ENCODE results near the gene PPP3CB. TPM values are rescaled to one million over a fixed set of nuclear protein-coding genes. Genes with fewer than 3 reads are reported as not detected.

PPP3CB gene
- total and polyA plus RNA-seq, 2 donors (not counting 1 experiment from before 2014, with no cell fraction given) = 15.9 to 51.2 TPM

- no peak overlapping the region for H3K4me3 ChIP-seq (ENCODE audit: control extremely low read depth in 1 of 5, extremely low read depth in 1 of 5, insufficient read depth in 1 of 5, low read depth in 2 of 5, low read length in 4 of 5)
- Mint-ChIP-seq H3K27ac (no peak overlapping the region), H3K4me3 (no peak overlapping the region), H3K4me1 (no peaks in the 10 kb centered on the region), H3K27me3 (no peaks in the 10 kb centered on the region), H3K9me3 (ENCODE audit: insufficient read depth) (no peaks in the 10 kb centered on the region)
- CTCF ChIA-PET = interaction anchor here (3.2 kb wide), 1 partner anchor 109 kb away, joined by 16 read pairs; no protein-coding TSS in a partner anchor
- TF ChIP-seq CTCF (IDR thresholded peaks at IDR 0.05) = no peak
- POLR2A ChIA-PET = no interaction called here
- ATAC-seq (ENCODE audit: low read depth) (no peak), DNase-seq (no peak)
- no peaks in the 10 kb centered on the region for H3K4me1 ChIP-seq (ENCODE audit: control insufficient read depth in 2 of 2, insufficient read depth in 2 of 2, low read length in 2 of 2)
- H3K9me3 ChIP-seq (ENCODE audit: control extremely low read depth in 1 of 3, control insufficient read depth in 2 of 3, insufficient read depth in 1 of 3, low read length in 2 of 3) = no peaks in the 10 kb centered on the region
- intact Hi-C loops (cut with micrococcal nuclease) = no loop called here
- no peaks in the 10 kb centered on the region for H3K36me3 ChIP-seq (replicated peaks in 1 of 2; ENCODE audit: control extremely low read depth in 1 of 2, control insufficient read depth in 1 of 2, extremely low read depth in 1 of 2, insufficient read depth in 2 of 2, low read length in 1 of 2)
- H3K27ac ChIP-seq (ENCODE audit: low read length in 2 of 2) = no peak overlapping the region
- no peak overlapping the region for H3K4me2 ChIP-seq (replicated peaks; ENCODE audit: low read depth, low read length, poor library complexity, severe bottlenecking)
- H4K20me1 ChIP-seq (ENCODE audit: control insufficient read depth, insufficient read depth, low read length, poor library complexity, severe bottlenecking) = no peaks in the 10 kb centered on the region
- no peaks in the 10 kb centered on the region for H3K79me2 ChIP-seq (ENCODE audit: control insufficient read depth, insufficient read depth, low read length)
- WGBS (ENCODE audit: insufficient coverage) = no CpG with 5 or more reads among the region's 1 CpG
- no peak overlapping the region for H2AFZ ChIP-seq (ENCODE audit: insufficient read depth, low read depth, low read length, poor library complexity, severe bottlenecking)
- no peaks in the 10 kb centered on the region for H3K27me3 ChIP-seq (replicated peaks in 1 of 4; ENCODE audit: control extremely low read depth in 1 of 4, control insufficient read depth in 3 of 4, insufficient read depth in 4 of 4, low read length in 3 of 4)
- no peak overlapping the region for H3K9ac ChIP-seq (ENCODE audit: low read length)
Measured at GRCh38 chr10:73534857-73535256, 39.0 kb upstream of the PPP3CB start.

- Mint-ChIP-seq H3K4me1 (no peaks in the 10 kb centered on the region), H3K27me3 (no peaks in the 10 kb centered on the region), H3K27ac (no peak overlapping the region), H3K4me3 (no peak overlapping the region), H3K9me3 (ENCODE audit: insufficient read depth) (no peaks in the 10 kb centered on the region)
- ATAC-seq (ENCODE audit: low read depth) (peak; percentile 88), DNase-seq (peak; percentile 79)
- ChIA-PET CTCF (interaction anchor here (0.5 to 6.5 kb wide), 21 partner anchors 8 to 411 kb away, joined by 3 to 191 read pairs (median 4); partner anchors contain the start of genes MYOZ1 and USP54), POLR2A (no interaction called here)
- no peak overlapping the region for H3K4me3 ChIP-seq (ENCODE audit: control extremely low read depth in 1 of 5, extremely low read depth in 1 of 5, insufficient read depth in 1 of 5, low read depth in 2 of 5, low read length in 4 of 5)
- H4K20me1 ChIP-seq (ENCODE audit: control insufficient read depth, insufficient read depth, low read length, poor library complexity, severe bottlenecking) = no peaks in the 10 kb centered on the region
- no peak overlapping the region for H3K27ac ChIP-seq (ENCODE audit: low read length in 2 of 2)
- 100% methylated on average over 4 of the region's 5 CpGs for WGBS (ENCODE audit: insufficient coverage)
- H3K9ac ChIP-seq (ENCODE audit: low read length) = no peak overlapping the region
- H3K4me2 ChIP-seq (replicated peaks; ENCODE audit: low read depth, low read length, poor library complexity, severe bottlenecking) = no peak overlapping the region
- no peaks in the 10 kb centered on the region for H3K4me1 ChIP-seq (ENCODE audit: control insufficient read depth in 2 of 2, insufficient read depth in 2 of 2, low read length in 2 of 2)
- H3K27me3 ChIP-seq (replicated peaks in 1 of 4; ENCODE audit: control extremely low read depth in 1 of 4, control insufficient read depth in 3 of 4, insufficient read depth in 4 of 4, low read length in 3 of 4) = no peaks in the 10 kb centered on the region
- peak overlapping the region; percentile 23 for H2AFZ ChIP-seq (ENCODE audit: insufficient read depth, low read depth, low read length, poor library complexity, severe bottlenecking)
- H3K9me3 ChIP-seq (ENCODE audit: control extremely low read depth in 1 of 3, control insufficient read depth in 2 of 3, insufficient read depth in 1 of 3, low read length in 2 of 3) = no peaks in the 10 kb centered on the region
- H3K79me2 ChIP-seq (ENCODE audit: control insufficient read depth, insufficient read depth, low read length) = no peaks in the 10 kb centered on the region
- intact Hi-C loops (cut with micrococcal nuclease) = loop anchor here (1.0 kb wide), 2 partner anchors 96 to 350 kb away; no protein-coding TSS in a partner anchor
- H3K36me3 ChIP-seq (replicated peaks in 1 of 2; ENCODE audit: control extremely low read depth in 1 of 2, control insufficient read depth in 1 of 2, extremely low read depth in 1 of 2, insufficient read depth in 2 of 2, low read length in 1 of 2) = no peaks in the 10 kb centered on the region
- TF ChIP-seq CTCF (IDR thresholded peaks at IDR 0.05) = peak; percentile 90
- TF ChIP-seq EZH2 (IDR thresholded peaks at IDR 0.05; ENCODE audit: borderline replicate concordance, insufficient read depth, low read depth, low read length, poor library complexity, severe bottlenecking) = no peak
Measured at GRCh38 chr10:73529089-73529832, 33.4 kb upstream of the PPP3CB start.

Data from B cell (primary cell).